A549 (cell line): ENCODE data around the gene HOXC11. TPM values are rescaled to one million over a fixed set of nuclear protein-coding genes. Genes with fewer than 3 reads are reported as not detected.

Experiments used
- ATAC-seq, 2 experiments: fragments of 200-7000 bp in 1 of 2; fragments of >200 bp in 1 of 2; cut with Nextera tagmentation in 1 of 2; cut with Tn5 transposase in 1 of 2; 3 replicates each; pipeline versions ENCODE4 v1.8.0 to v1.9.1; 2018 to 2020; ENCODE audit warnings: mild to moderate bottlenecking in 1 of 2, moderate library complexity in 1 of 2
- CTCF ChIA-PET: fragments of 300-600 bp; sonication (Branson Sonifier 250); formaldehyde crosslinking; extraction: SDS; loops from one replicate; lab custom pipeline; 2021; ENCODE audit warnings: antibody characterized with exemption, inconsistent platforms; lab: Yijun Ruan, JAX
- POLR2A ChIA-PET: fragments of 350-600 bp; formaldehyde crosslinking; extraction: SDS; loops from one replicate; lab custom pipeline; 2021; ENCODE audit warnings: antibody characterized with exemption, inconsistent platforms; lab: Yijun Ruan, JAX
- DNase-seq, 2 experiments: peaks; one replicate each; pipeline versions ENCODE4 v3.0.0 to v3.0.0-alpha.2; 2011 to 2016; ENCODE audit warnings: low read depth in 1 of 2, low spot score in 1 of 2
- FAIRE-seq: peaks from 2 replicates; lab custom pipeline; 2011; peaks lifted over from hg19 to GRCh38; lab: Jason Lieb, UNC
- H3K27ac ChIP-seq, 2 experiments: fragments of >200 bp; sonication (Bioruptor Twin); formaldehyde crosslinking; 3 replicates each; pipeline ENCODE4 v1.5.1; 2016 to 2017
- H3K4me1 ChIP-seq: fragments of >200 bp; sonication (Bioruptor Twin); formaldehyde crosslinking; 3 replicates; pipeline ENCODE4 v1.6.1; 2016
- H3K4me2 ChIP-seq: fragments of >200 bp; sonication (Bioruptor Twin); formaldehyde crosslinking; 3 replicates; pipeline ENCODE4 v1.6.1; 2016
- H3K4me3 ChIP-seq: fragments of >200 bp; sonication (Bioruptor Twin); formaldehyde crosslinking; 3 replicates; pipeline ENCODE4 v1.5.1; 2016
- H3K9me3 ChIP-seq: fragments of >200 bp; sonication (Bioruptor Twin); formaldehyde crosslinking; 3 replicates; pipeline ENCODE4 v1.6.1; 2016
- CEBPB ChIP-seq, 2 experiments: fragments of >200 bp in 1 of 2; sonication (Bioruptor Twin) in 1 of 2; formaldehyde crosslinking in 1 of 2; IDR thresholded peaks; 2 replicates each; pipeline ENCODE4 v1.6.1; 2012 to 2016
- CTCF ChIP-seq: fragments of >200 bp; sonication (Bioruptor Twin); formaldehyde crosslinking; IDR thresholded peaks from 3 replicates; pipeline ENCODE4 v1.5.1; 2016
- EHMT2 ChIP-seq: fragments of 200-600 bp; sonication (generic); IDR thresholded peaks from 2 replicates; pipeline ENCODE4 v1.6.1; 2016; ENCODE audit warnings: antibody characterized with exemption, low read depth, mild to moderate bottlenecking, moderate library complexity
- FOSB ChIP-seq: fragments of 250-450 bp; sonication (Bioruptor Pico); IDR thresholded peaks from 2 replicates; pipeline ENCODE4 v1.5.0; 2020; ENCODE audit warnings: mild to moderate bottlenecking, moderate library complexity
- FOXS1 ChIP-seq: fragments of 250-450 bp; sonication (Bioruptor Pico); IDR thresholded peaks from 2 replicates; pipeline ENCODE4 v1.5.0; 2020; ENCODE audit warnings: mild to moderate bottlenecking, moderate library complexity
- GATA3 ChIP-seq: IDR thresholded peaks from 2 replicates; pipeline ENCODE4 v1.6.1; 2012; ENCODE audit warnings: borderline replicate concordance
- HDAC2 ChIP-seq: fragments of 200-600 bp; sonication (generic); IDR thresholded peaks from 2 replicates; pipeline ENCODE4 v1.6.1; 2016
- HES2 ChIP-seq: fragments of >200 bp; sonication (Bioruptor Twin); formaldehyde crosslinking; IDR thresholded peaks from 2 replicates; pipeline ENCODE4 v1.6.1; 2016
- HEYL ChIP-seq: fragments of 250-450 bp; sonication (Bioruptor Pico); IDR thresholded peaks from 2 replicates; pipeline ENCODE4 v1.8.0; 2021; ENCODE audit warnings: mild to moderate bottlenecking, moderate library complexity
- HMGXB4 ChIP-seq: fragments of 250-450 bp; sonication (Bioruptor Pico); IDR thresholded peaks from 2 replicates; pipeline ENCODE4 v1.5.0; 2021; ENCODE audit warnings: mild to moderate bottlenecking, moderate library complexity, borderline replicate concordance
- HOXA7 ChIP-seq: fragments of 250-450 bp; sonication (Bioruptor Pico); IDR thresholded peaks from 2 replicates; pipeline ENCODE4 v1.5.0; 2020; ENCODE audit warnings: mild to moderate bottlenecking, moderate library complexity
- HOXB13 ChIP-seq: fragments of 250-450 bp; sonication (Bioruptor Pico); IDR thresholded peaks from 2 replicates; pipeline ENCODE4 v1.5.0; 2020; ENCODE audit warnings: low read depth, mild to moderate bottlenecking, moderate library complexity
- JUN ChIP-seq, 2 experiments: fragments of >200 bp; sonication (Bioruptor Twin); formaldehyde crosslinking; IDR thresholded peaks; 2 replicates in 1 of 2; 3 replicates in 1 of 2; pipeline ENCODE4 v1.6.1; 2016 to 2017
- JUNB ChIP-seq: fragments of >200 bp; sonication (Bioruptor Twin); formaldehyde crosslinking; IDR thresholded peaks from 2 replicates; pipeline ENCODE4 v1.6.1; 2016
- MAFK ChIP-seq: fragments of 450-650 bp; IDR thresholded peaks from 2 replicates; pipeline ENCODE4 v1.6.1; 2014; ENCODE audit not compliant: partially characterized antibody
- MYC ChIP-seq: IDR thresholded peaks from 2 replicates; pipeline ENCODE4 v1.6.1; 2012; ENCODE audit warnings: mild to moderate bottlenecking, inconsistent platforms, low read length, improper control_type of control experiment, borderline replicate concordance
- NPAS2 ChIP-seq: fragments of 250-450 bp; sonication (Bioruptor Pico); IDR thresholded peaks from 2 replicates; pipeline ENCODE4 v1.8.0; 2022; ENCODE audit warnings: mild to moderate bottlenecking, moderate library complexity, borderline replicate concordance
- PBX3 ChIP-seq: IDR thresholded peaks from 2 replicates; pipeline ENCODE4 v1.6.1; 2012
- PHF8 ChIP-seq: fragments of 200-600 bp; sonication (generic); IDR thresholded peaks from 2 replicates; pipeline ENCODE4 v1.6.1; 2016; ENCODE audit warnings: low read depth, mild to moderate bottlenecking, antibody characterized with exemption, moderate library complexity, borderline replicate concordance
- RFX5 ChIP-seq: fragments of 450-650 bp; IDR thresholded peaks from 2 replicates; pipeline ENCODE4 v1.7.1; 2014; ENCODE audit warnings: antibody characterized with exemption, mild to moderate bottlenecking, moderate library complexity
- TFCP2L1 ChIP-seq: fragments of 250-450 bp; sonication (Bioruptor Pico); IDR thresholded peaks from 2 replicates; pipeline ENCODE4 v1.5.0; 2021; ENCODE audit warnings: mild to moderate bottlenecking
- TP53 ChIP-seq: fragments of 250-450 bp; sonication (Bioruptor Pico); IDR thresholded peaks from 2 replicates; pipeline ENCODE4 v1.5.0; 2021; ENCODE audit warnings: mild to moderate bottlenecking, moderate library complexity
- ZC3H11A ChIP-seq: fragments of 450-650 bp; IDR thresholded peaks from 2 replicates; pipeline ENCODE4 v1.6.1; 2014; ENCODE audit warnings: antibody characterized with exemption, mild to moderate bottlenecking
- ZNF302 ChIP-seq: fragments of 250-450 bp; sonication (Bioruptor Pico); IDR thresholded peaks from 2 replicates; pipeline ENCODE4 v1.9.0; 2021; ENCODE audit warnings: inconsistent platforms, mild to moderate bottlenecking, moderate library complexity
- ZSCAN20 ChIP-seq: fragments of 250-450 bp; sonication (Bioruptor Pico); IDR thresholded peaks from 2 replicates; pipeline ENCODE4 v1.8.0; 2022; ENCODE audit warnings: mild to moderate bottlenecking, moderate library complexity
- WGBS: methylation state at CpG from one replicate; pipeline ENCODE4 v1.1.6; 2017; ENCODE audit errors: missing lambda C conversion rate; 5-methylcytosine and 5-hydroxymethylcytosine counted together
- polyA plus RNA-seq, 4 experiments: library from polyadenylated mRNA; depleted of rRNA in 3 of 4; stranded (reverse); fragments of >200 nt; fragmentation: RNase III in 1 of 4; extraction: RNeasy Plus Mini Kit Qiagen cat#74134 plus additional on column Dnase treatment in 1 of 4; gene quantifications; 2 replicates in 3 of 4; 3 replicates in 1 of 4; pipeline ENCODE4 v1.2.3, GENCODE V29; 2011 to 2017
- TF ChIP-seq, protein P1 (sequence below): IDR thresholded peaks from 2 replicates; pipeline ENCODE4 v1.6.1; 2012
- TF ChIP-seq, protein P2 (sequence below): fragments of 150-350 bp; IDR thresholded peaks from 2 replicates; pipeline ENCODE4 v1.6.1; 2014; ENCODE audit warnings: low read depth, mild to moderate bottlenecking, low read length

Gene HOXC11
- polyA plus RNA-seq, 2 of the 4 experiments (the other 2 are of a cell fraction) = 0.45 to 0.58 TPM

DNA sequence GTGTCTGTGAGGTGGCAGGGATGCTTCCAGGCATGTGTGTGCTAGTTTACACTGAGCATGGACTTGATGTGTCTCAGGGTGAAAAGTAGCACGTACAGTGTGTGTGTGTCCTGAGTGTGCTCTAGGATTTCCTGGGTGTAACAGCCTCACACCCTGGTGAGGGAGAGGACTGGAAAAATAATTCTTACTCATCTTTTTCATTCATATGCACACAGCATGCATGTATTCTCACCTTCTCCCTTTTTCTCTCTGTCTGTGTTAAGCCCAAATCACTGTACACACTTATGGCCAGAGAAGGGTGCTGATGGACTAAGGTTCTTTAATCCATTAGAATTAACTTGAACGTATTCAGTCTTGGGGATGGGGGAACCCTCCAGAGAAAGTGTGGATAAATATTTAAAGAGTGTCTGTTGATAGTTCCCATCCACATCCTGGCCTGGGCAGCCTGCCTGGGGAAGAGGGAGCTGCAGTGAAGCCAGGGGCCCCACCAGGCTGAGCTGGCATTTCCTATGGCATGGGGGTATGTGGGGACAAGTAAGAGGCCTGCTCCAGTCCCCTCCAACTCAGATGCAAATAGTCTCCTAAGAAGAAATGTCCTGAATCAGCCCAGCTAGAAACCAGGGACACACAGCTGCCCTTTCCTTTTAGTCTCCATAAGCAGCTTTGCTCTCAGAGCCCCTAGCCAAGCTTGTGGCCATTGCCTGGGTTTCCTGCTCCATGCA is 34.8 kb downstream of the HOXC11 start (continued):
- no peak for TF ChIP-seq PBX3

DNA sequence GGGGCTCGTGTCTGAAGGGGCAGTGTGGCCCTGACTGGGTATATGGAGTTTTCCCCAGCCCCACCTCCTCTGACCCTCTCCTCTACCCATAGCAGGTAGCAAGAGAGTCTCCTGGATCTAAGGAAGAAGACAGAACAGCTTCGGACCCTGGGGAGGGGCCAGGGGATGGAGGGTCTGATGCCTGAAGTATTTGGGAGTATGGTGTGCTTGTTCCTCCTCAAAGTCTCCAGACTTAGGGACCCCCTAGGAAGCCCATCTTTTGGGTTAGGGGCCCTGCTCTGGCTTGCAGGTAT is 35.3 kb downstream of the HOXC11 start:
- ATAC-seq = no peak
- CTCF ChIA-PET = interaction anchor here (0.5 to 28.7 kb wide), 20 partner anchors 9 to 351 kb away, joined by 3 to 1074 read pairs (median 4); partner anchors contain the start of genes HOXC10, HOXC13, HOXC4 and HOXC5
- 100% methylated on average over 2 of the region's 2 CpGs for WGBS

GRCh38 chr12:54009171-54010052 is 36.5 kb downstream of the HOXC11 start:
- DNase-seq = peak in 1 of 2 experiments; percentile 53
- ChIA-PET CTCF (interaction anchor here (1.0 to 28.7 kb wide), 21 partner anchors 8 to 1818 kb away, joined by 3 to 1074 read pairs (median 5); partner anchors contain the start of genes HOXC10, HOXC13, HOXC4 and HOXC5), POLR2A (interaction anchor here (0.7 to 2.3 kb wide), 14 partner anchors 8 to 210 kb away, joined by 3 to 40 read pairs (median 5); partner anchors contain the start of genes HOXC5, HOXC9 and SMUG1)
- Histone ChIP-seq H3K4me2 (peak overlapping the region; percentile 87), H3K4me1 (peaks cover 48% of the 10 kb centered on the region), H3K27ac (peak overlapping the region; percentile 76 to 97), H3K9me3 (no peaks in the 10 kb centered on the region), H3K4me3 (peak overlapping the region; percentile 54)
- peak; percentile 47 to 60; a peak in 5 of 6 replicates for ATAC-seq
- FAIRE-seq = no peak
- WGBS = 15% methylated on average over 42 of the region's 51 CpGs
- no peak for TF ChIP-seq HDAC2
- TF ChIP-seq FOXS1 (CRISPR knock-in tag) = no peak
- TF ChIP-seq ZSCAN20 (CRISPR knock-in tag) = no peak
- 0 out of 5 replicates have a peak, but pooled peaks of 1 of the 2 experiments have one; percentile 20 for TF ChIP-seq JUN (IDR thresholded peaks at IDR 0.05)
- TF ChIP-seq HMGXB4 (CRISPR knock-in tag) = no peak
- TF ChIP-seq EHMT2 = no peak
- no peak for TF ChIP-seq GATA3
- no peak; the same call in 2 of the 3 replicates for TF ChIP-seq CTCF
- TF ChIP-seq FOSB (CRISPR knock-in tag) = no peak
- peak in 1 of 2 experiments; percentile 34; a peak in 1 of 4 replicates for TF ChIP-seq CEBPB (IDR thresholded peaks at IDR 0.05)
- TF ChIP-seq, protein P1, sequence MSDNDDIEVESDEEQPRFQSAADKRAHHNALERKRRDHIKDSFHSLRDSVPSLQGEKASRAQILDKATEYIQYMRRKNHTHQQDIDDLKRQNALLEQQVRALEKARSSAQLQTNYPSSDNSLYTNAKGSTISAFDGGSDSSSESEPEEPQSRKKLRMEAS = peak; percentile 71; the same call in 1 of the 2 replicates
- 0 out of 2 replicates have a peak, but pooled peaks have one; percentile 24 for TF ChIP-seq MYC
- no peak for TF ChIP-seq HEYL
- TF ChIP-seq HOXA7 (CRISPR knock-in tag) = no peak
- no peak for TF ChIP-seq RFX5
- TF ChIP-seq HES2 = no peak
- TF ChIP-seq PHF8 = no peak
- TF ChIP-seq HOXB13 = no peak
- TF ChIP-seq TFCP2L1 (CRISPR knock-in tag) = no peak
- TF ChIP-seq ZNF302 (CRISPR knock-in tag) = no peak

More for the DNA sequence above, 35.3 kb downstream of the HOXC11 start:
- H3K4me1 ChIP-seq = peaks cover 37% of the 10 kb centered on the region
- H3K27ac ChIP-seq = peak overlapping the region in 1 of 2 experiments; percentile 97; a peak in 3 of 6 replicates
- TF ChIP-seq MAFK = no peak
- TF ChIP-seq, protein P2, sequence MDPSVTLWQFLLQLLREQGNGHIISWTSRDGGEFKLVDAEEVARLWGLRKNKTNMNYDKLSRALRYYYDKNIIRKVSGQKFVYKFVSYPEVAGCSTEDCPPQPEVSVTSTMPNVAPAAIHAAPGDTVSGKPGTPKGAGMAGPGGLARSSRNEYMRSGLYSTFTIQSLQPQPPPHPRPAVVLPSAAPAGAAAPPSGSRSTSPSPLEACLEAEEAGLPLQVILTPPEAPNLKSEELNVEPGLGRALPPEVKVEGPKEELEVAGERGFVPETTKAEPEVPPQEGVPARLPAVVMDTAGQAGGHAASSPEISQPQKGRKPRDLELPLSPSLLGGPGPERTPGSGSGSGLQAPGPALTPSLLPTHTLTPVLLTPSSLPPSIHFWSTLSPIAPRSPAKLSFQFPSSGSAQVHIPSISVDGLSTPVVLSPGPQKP = no peak
- no peak for TF ChIP-seq NPAS2 (CRISPR knock-in tag)
- TF ChIP-seq JUNB = no peak
- TF ChIP-seq HEYL = no peak
- TF ChIP-seq TP53 (CRISPR knock-in tag) = no peak
- TF ChIP-seq FOSB (CRISPR knock-in tag) = no peak
- no peak for TF ChIP-seq ZC3H11A
- POLR2A ChIA-PET = interaction anchor here (1.0 to 2.3 kb wide), 6 partner anchors 9 to 193 kb away, joined by 3 to 40 read pairs (median 4); partner anchors contain the start of gene HOXC5
- H3K9me3 ChIP-seq = no peaks in the 10 kb centered on the region
- no peak for FAIRE-seq
- no peak for DNase-seq
- H3K4me3 ChIP-seq = no peak overlapping the region; the same call in 2 of the 3 replicates
- peak overlapping the region; percentile 87 for H3K4me2 ChIP-seq
